Fibroblast of gingiva (primary cell): Measurements from ENCODE around the gene TMEM88.

Experiments used
- DNase-seq: peaks from one replicate; pipeline ENCODE4 v3.0.0-alpha.2; 2011; ENCODE audit warnings: low read depth

TMEM88 gene

GRCh38 chr17:7843536-7844291, 11.2 kb upstream of the TMEM88 start:
- DNase-seq = peak; percentile 87

- peak; percentile 96 for DNase-seq
Observed at GRCh38 chr17:7844292-7845154, 10.3 kb upstream of the TMEM88 start.

- DNase-seq = no peak
Observed at GRCh38 chr17:7845359-7846062, 9.4 kb upstream of the TMEM88 start.

GRCh38 chr17:7846063-7846735, 8.7 kb upstream of the TMEM88 start:
- no peak for DNase-seq

GRCh38 chr17:7846765-7847661, 7.9 kb upstream of the TMEM88 start:
- DNase-seq = no peak

GRCh38 chr17:7848131-7848579, 6.7 kb upstream of the TMEM88 start:
- no peak for DNase-seq

- no peak for DNase-seq
Observed at GRCh38 chr17:7848739-7849129, 6.1 kb upstream of the TMEM88 start.

- no peak for DNase-seq
Observed at GRCh38 chr17:7849130-7849750, 5.6 kb upstream of the TMEM88 start.

- no peak for DNase-seq
Observed at GRCh38 chr17:7849751-7850504, 4.9 kb upstream of the TMEM88 start.

GRCh38 chr17:7850701-7851437, 4.0 kb upstream of the TMEM88 start:
- no peak for DNase-seq

- DNase-seq = peak; percentile 75
Observed at GRCh38 chr17:7851438-7852261, 3.2 kb upstream of the TMEM88 start.

GRCh38 chr17:7852262-7852670, 2.6 kb upstream of the TMEM88 start:
- no peak for DNase-seq

GRCh38 chr17:7852919-7853690, 1.8 kb upstream of the TMEM88 start:
- no peak for DNase-seq

- DNase-seq = no peak
Observed at GRCh38 chr17:7853691-7854038, 1.2 kb upstream of the TMEM88 start.

- DNase-seq = no peak
Observed at GRCh38 chr17:7854078-7854777, 638 bp upstream of the TMEM88 start.

GRCh38 chr17:7855660-7856010, 769 bp downstream of the TMEM88 start:
- no peak for DNase-seq
